H9 (cell line): ENCODE data around the gene SLC22A5. TPM values are rescaled to one million over a fixed set of nuclear protein-coding genes. Genes with fewer than 3 reads are reported as not detected.

Experiments
- DNase-seq: peaks from one replicate; pipeline ENCODE4 v3.0.0-alpha.2; 2017
- H2AFZ ChIP-seq: one replicate; pipeline ENCODE4 v1.6.1; 2013; ENCODE audit warnings: mild to moderate bottlenecking, low read length, control low read depth, moderate library complexity
- H2AK5ac ChIP-seq: 2 replicates; pipeline ENCODE4 v1.6.1; 2013; ENCODE audit warnings: low read length, control low read depth, mixed read lengths; ENCODE audit not compliant: insufficient read length
- H2BK120ac ChIP-seq: one replicate; pipeline ENCODE4 v1.6.1; 2013; ENCODE audit warnings: low read depth, mild to moderate bottlenecking, low read length, control low read depth, inconsistent platforms; ENCODE audit not compliant: poor library complexity, severe bottlenecking
- H2BK12ac ChIP-seq: 2 replicates; pipeline ENCODE4 v1.6.1; 2013; ENCODE audit warnings: low read length, control low read depth, mixed read lengths, low read depth; ENCODE audit not compliant: insufficient read length
- H2BK15ac ChIP-seq: 2 replicates; pipeline ENCODE4 v1.6.1; 2013; ENCODE audit warnings: low read depth, low read length, control low read depth
- H2BK20ac ChIP-seq: one replicate; pipeline ENCODE4 v1.6.1; 2013; ENCODE audit warnings: low read depth, mild to moderate bottlenecking, low read length, control low read depth, inconsistent platforms; ENCODE audit not compliant: poor library complexity, severe bottlenecking
- H2BK5ac ChIP-seq: 2 replicates; pipeline ENCODE4 v1.6.1; 2013; ENCODE audit warnings: low read length, control low read depth, mixed read lengths; ENCODE audit not compliant: insufficient read length
- H3K14ac ChIP-seq: 2 replicates; pipeline ENCODE4 v1.6.1; 2013; ENCODE audit warnings: low read length, control low read depth; ENCODE audit not compliant: insufficient read depth
- H3K18ac ChIP-seq: 2 replicates; pipeline ENCODE4 v1.6.1; 2013; ENCODE audit warnings: low read depth, mild to moderate bottlenecking, mixed read lengths, low read length, control low read depth; ENCODE audit not compliant: insufficient read length
- H3K23ac ChIP-seq: 2 replicates; pipeline ENCODE4 v1.6.1; 2013; ENCODE audit warnings: low read length, control low read depth, mixed read lengths, low read depth; ENCODE audit not compliant: insufficient read length
- H3K23me2 ChIP-seq: 2 replicates; pipeline ENCODE4 v1.6.1; 2013; ENCODE audit warnings: low read depth, mild to moderate bottlenecking, mixed read lengths, low read length, control low read depth; ENCODE audit not compliant: insufficient read length, poor library complexity, severe bottlenecking
- H3K27ac ChIP-seq: 2 replicates; pipeline ENCODE4 v1.5.1; 2013; ENCODE audit warnings: low read length, control low read depth, mixed read lengths, low read depth; ENCODE audit not compliant: insufficient read length
- H3K27me3 ChIP-seq: 2 replicates; pipeline ENCODE4 v1.6.1; 2013; ENCODE audit warnings: low read length, control low read depth, inconsistent platforms; ENCODE audit not compliant: insufficient read depth
- H3K4ac ChIP-seq: 2 replicates; pipeline ENCODE4 v1.6.1; 2013; ENCODE audit warnings: low read depth, mild to moderate bottlenecking, control low read depth, inconsistent platforms, low read length, moderate library complexity
- H3K4me1 ChIP-seq: 2 replicates; pipeline ENCODE4 v1.6.1; 2013; ENCODE audit warnings: low read length, control low read depth, inconsistent platforms; ENCODE audit not compliant: insufficient read depth
- H3K4me2 ChIP-seq: 2 replicates; pipeline ENCODE4 v1.6.1; 2013; ENCODE audit warnings: low read length, control low read depth, mixed read lengths; ENCODE audit not compliant: insufficient read length, insufficient read depth
- H3K56ac ChIP-seq: 2 replicates; pipeline ENCODE4 v1.6.1; 2013; ENCODE audit warnings: low read depth, mild to moderate bottlenecking, mixed read lengths, low read length, control low read depth; ENCODE audit not compliant: insufficient read length
- H3K79me1 ChIP-seq: 2 replicates; pipeline ENCODE4 v1.6.1; 2013; ENCODE audit warnings: low read depth, mild to moderate bottlenecking, moderate library complexity, low read length, control low read depth, inconsistent platforms; ENCODE audit not compliant: insufficient read depth, poor library complexity, severe bottlenecking
- H3K79me2 ChIP-seq: 2 replicates; pipeline ENCODE4 v1.6.1; 2013; ENCODE audit warnings: low read length, control low read depth, inconsistent platforms; ENCODE audit not compliant: insufficient read depth
- H3K9ac ChIP-seq: 2 replicates; pipeline ENCODE4 v1.6.1; 2013; ENCODE audit warnings: low read length, control low read depth, mixed read lengths; ENCODE audit not compliant: insufficient read length; ENCODE audit errors: extremely low read depth
- H3K9me3 ChIP-seq: one replicate; pipeline ENCODE4 v1.6.1; 2013; ENCODE audit warnings: low read depth, low read length, inconsistent platforms; ENCODE audit not compliant: control insufficient read depth
- H3T11ph ChIP-seq: one replicate; pipeline ENCODE4 v1.6.1; 2013; ENCODE audit warnings: mild to moderate bottlenecking, low read length, control low read depth, inconsistent platforms
- H4K20me1 ChIP-seq: one replicate; pipeline ENCODE4 v1.6.1; 2013; ENCODE audit not compliant: control insufficient read depth, insufficient read length, insufficient read depth
- H4K5ac ChIP-seq: 2 replicates; pipeline ENCODE4 v1.6.1; 2013; ENCODE audit warnings: low read depth, mild to moderate bottlenecking, mixed read lengths, low read length, control low read depth; ENCODE audit not compliant: insufficient read length
- H4K8ac ChIP-seq: replicated peaks from 2 replicates; pipeline ENCODE4 v1.6.1; 2013; ENCODE audit warnings: low read length, control low read depth, mixed read lengths, low read depth; ENCODE audit not compliant: insufficient read length
- H4K91ac ChIP-seq: 2 replicates; pipeline ENCODE4 v1.6.1; 2013; ENCODE audit warnings: low read depth, mild to moderate bottlenecking, moderate library complexity, mixed read lengths, low read length, control low read depth; ENCODE audit not compliant: insufficient read length
- H3K27ac Mint-ChIP-seq, 3 experiments: 2 replicates in 2 of 3; 3 replicates in 1 of 3; pipeline ENCODE4 v1.8.0; 2020 to 2021; ENCODE audit warnings: mixed read lengths in 3 of 3, mild to moderate bottlenecking in 1 of 3, moderate library complexity in 1 of 3
- H3K27me3 Mint-ChIP-seq: 2 replicates; pipeline ENCODE4 v1.8.0; 2021; ENCODE audit warnings: low read depth, mild to moderate bottlenecking, moderate library complexity, mixed read lengths
- H3K36me3 Mint-ChIP-seq, 3 experiments: 2 replicates in 2 of 3; 3 replicates in 1 of 3; pipeline ENCODE4 v1.8.0; 2020 to 2021; ENCODE audit warnings: low read depth in 3 of 3, mixed read lengths in 3 of 3; ENCODE audit not compliant: insufficient read depth in 1 of 3
- H3K4me1 Mint-ChIP-seq, 2 experiments: 2 replicates each; pipeline ENCODE4 v1.8.0; 2020; ENCODE audit warnings: mixed read lengths in 2 of 2
- H3K4me3 Mint-ChIP-seq, 2 experiments: 2 replicates in 1 of 2; 3 replicates in 1 of 2; pipeline ENCODE4 v1.8.0; 2020 to 2021; ENCODE audit warnings: mild to moderate bottlenecking in 2 of 2, mixed read lengths in 2 of 2, moderate library complexity in 1 of 2
- H3K9me3 Mint-ChIP-seq, 2 experiments: 2 replicates in 1 of 2; 3 replicates in 1 of 2; pipeline ENCODE4 v1.8.0; 2020; ENCODE audit warnings: mild to moderate bottlenecking in 2 of 2, mixed read lengths in 2 of 2, moderate library complexity in 1 of 2
- WGBS: extraction: QIAGEN DNeasy Blood & Tissue Kit; methylation state at CpG from one replicate; pipeline ENCODE4 v1.1.7; 2013; ENCODE audit warnings: missing lambda C conversion rate, low lambda C conversion rate, mixed read lengths; ENCODE audit not compliant: insufficient read length; ENCODE audit errors: extremely low coverage; 5-methylcytosine and 5-hydroxymethylcytosine counted together
- total RNA-seq: library from RNA; stranded (reverse); gene quantifications from 2 replicates; pipeline ENCODE4 v1.2.1, GENCODE V29; 2021
- TF ChIP-seq, protein P1 (sequence below): fragments of 200-600 bp; sonication (generic); conservative IDR thresholded peaks from 3 replicates; pipeline ENCODE4 v1.8.0; 2021; ENCODE audit warnings: antibody characterized with exemption, mild to moderate bottlenecking

Gene SLC22A5
- total RNA-seq, 1 experiment from 2014 or later: 3.4 TPM

DNA sequence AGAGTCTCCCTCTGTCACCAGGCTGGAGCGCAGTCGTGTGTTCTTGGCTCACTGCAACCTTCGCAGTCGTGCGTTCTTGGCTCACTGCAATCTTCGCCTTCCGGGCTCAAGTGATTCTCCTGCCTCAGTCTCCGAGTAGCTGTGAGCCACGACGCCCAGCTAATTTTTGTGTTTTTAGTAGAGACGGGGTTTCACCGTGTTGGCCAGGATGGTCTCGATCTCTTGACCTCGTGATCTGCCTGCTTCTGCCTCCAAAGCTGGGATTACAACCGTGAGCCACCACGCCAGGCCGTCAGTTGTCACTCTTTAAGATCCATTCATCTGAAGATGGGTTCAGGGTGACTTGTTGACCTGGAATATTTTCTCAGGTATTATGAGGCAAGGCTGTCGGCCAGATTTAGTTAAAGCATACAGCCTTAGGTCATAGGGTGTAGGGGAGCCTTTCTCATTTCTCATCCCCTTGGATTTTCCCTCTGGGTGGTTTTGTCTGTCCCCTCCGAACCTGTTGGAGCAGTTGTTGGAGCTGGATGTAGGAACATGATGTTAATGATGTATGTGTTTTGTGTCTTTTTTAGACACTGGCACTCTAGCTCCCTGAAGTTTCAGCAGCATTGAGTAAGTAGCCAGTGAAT, 1.6 kb downstream of the SLC22A5 start:
- Histone ChIP-seq H2BK15ac (no peak overlapping the region), H4K20me1 (no peaks in the 10 kb centered on the region), H3K4me1 (no peaks in the 10 kb centered on the region), H3K27me3 (no peaks in the 10 kb centered on the region; the same call in 1 of the 2 replicates), H2AK5ac (no peak overlapping the region), H3K9me3 (no peaks in the 10 kb centered on the region), H3K23me2 (peaks cover 3% of the 10 kb centered on the region), H3K23ac (no peak overlapping the region), H3K4me2 (no peak overlapping the region), H3K56ac (no peak overlapping the region), H2AFZ (no peak overlapping the region), H2BK12ac (no peak overlapping the region), H2BK20ac (no peak overlapping the region), H4K8ac (no peak overlapping the region), H4K91ac (no peak overlapping the region), H2BK5ac (no peak overlapping the region), H3T11ph (no peak overlapping the region), H3K79me1 (no peaks in the 10 kb centered on the region), H3K79me2 (no peaks in the 10 kb centered on the region), H3K9ac (no peak overlapping the region), H3K27ac (no peak overlapping the region), H3K18ac (no peak overlapping the region), H3K4ac (no peak overlapping the region), H4K5ac (no peak overlapping the region), H2BK120ac (no peak overlapping the region), H3K14ac (no peak overlapping the region)
- peaks cover 16 to 18% of the 10 kb centered on the region in 2 experiments for H3K4me1 Mint-ChIP-seq
- TF ChIP-seq, protein P1, sequence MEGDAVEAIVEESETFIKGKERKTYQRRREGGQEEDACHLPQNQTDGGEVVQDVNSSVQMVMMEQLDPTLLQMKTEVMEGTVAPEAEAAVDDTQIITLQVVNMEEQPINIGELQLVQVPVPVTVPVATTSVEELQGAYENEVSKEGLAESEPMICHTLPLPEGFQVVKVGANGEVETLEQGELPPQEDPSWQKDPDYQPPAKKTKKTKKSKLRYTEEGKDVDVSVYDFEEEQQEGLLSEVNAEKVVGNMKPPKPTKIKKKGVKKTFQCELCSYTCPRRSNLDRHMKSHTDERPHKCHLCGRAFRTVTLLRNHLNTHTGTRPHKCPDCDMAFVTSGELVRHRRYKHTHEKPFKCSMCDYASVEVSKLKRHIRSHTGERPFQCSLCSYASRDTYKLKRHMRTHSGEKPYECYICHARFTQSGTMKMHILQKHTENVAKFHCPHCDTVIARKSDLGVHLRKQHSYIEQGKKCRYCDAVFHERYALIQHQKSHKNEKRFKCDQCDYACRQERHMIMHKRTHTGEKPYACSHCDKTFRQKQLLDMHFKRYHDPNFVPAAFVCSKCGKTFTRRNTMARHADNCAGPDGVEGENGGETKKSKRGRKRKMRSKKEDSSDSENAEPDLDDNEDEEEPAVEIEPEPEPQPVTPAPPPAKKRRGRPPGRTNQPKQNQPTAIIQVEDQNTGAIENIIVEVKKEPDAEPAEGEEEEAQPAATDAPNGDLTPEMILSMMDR: no peak
- DNase-seq: no peak
- H3K9me3 Mint-ChIP-seq: no peaks in the 10 kb centered on the region
- peaks cover 0 to 3% (median 0%) of the 10 kb centered on the region in 3 experiments; a peak in 3 of 7 replicates for H3K36me3 Mint-ChIP-seq
- no CpG with 5 or more reads among the region's 19 CpGs for WGBS
- no peak overlapping the region; a peak in 1 of 7 replicates for H3K27ac Mint-ChIP-seq
- H3K27me3 Mint-ChIP-seq: peaks cover 15% of the 10 kb centered on the region
- H3K4me3 Mint-ChIP-seq: peak overlapping the region; percentile 73 to 81
